A549 treated with AZD2906 at 1 μM for 4 hours (cell line): ENCODE measurements around the gene KLF11. TPM values are rescaled to one million over a fixed set of nuclear protein-coding genes. Genes with fewer than 3 reads are reported as not detected.

ENCODE experiments used
- total RNA-seq: library from RNA; stranded (reverse); fragments of 200-300 nt; extraction: Qiagen RNA extraction; gene quantifications from 5 replicates; pipeline ENCODE4 v1.2.3, GENCODE V29; 2022

The KLF11 gene
- 2.4 to 4.1 TPM (median 3.7 TPM) in 5 replicates for total RNA-seq

GRCh38 chr2:10043256-10043905 is at the start of gene KLF11:
Gene KLF11, plus strand, starts transcription at chr2:10043550. Its CDS starts 167 bp downstream, at chr2:10043717.

GRCh38 chr2:10079870-10080535 is 36.7 kb downstream of the KLF11 start, which contains the start of gene CYS1:
Gene CYS1, minus strand, starts transcription at chr2:10080411. Its CDS starts 188 bp downstream, at chr2:10080223.

Other genes with a start within 250 kb of the KLF11 start
- 21.4 to 47.3 TPM (median 23.8 TPM) in 5 replicates for gene TAF1B, start 200.1 kb upstream of the KLF11 start, total RNA-seq
- 0.93 to 1.3 TPM (median 1.1 TPM) in 5 replicates for gene GRHL1, start 91.9 kb upstream of the KLF11 start, total RNA-seq
- gene CYS1, start 36.9 kb downstream of the KLF11 start, total RNA-seq: 1.0 to 1.9 TPM (median 1.7 TPM) in 5 replicates
- 206 to 239 TPM (median 227 TPM) in 5 replicates for gene RRM2, start 79.2 kb downstream of the KLF11 start, total RNA-seq